Left lung (tissue), 10 donors: ENCODE data around the gene CLCN1. TPM values are rescaled to one million over a fixed set of nuclear protein-coding genes. Genes with fewer than 3 reads are reported as not detected.

Source experiments
- ATAC-seq: fragments of 200-7000 bp; cut with Tn5 transposase; one replicate; pipeline ENCODE4 v1.9.1; 2020; ENCODE audit warnings: moderate library complexity
- DNase-seq, 4 donors: peaks; one replicate each; pipeline ENCODE4 v3.0.0-alpha.2; 2013 to 2020
- H3K27ac ChIP-seq, 2 donors: fragments of 200-600 bp; sonication (generic) in 1 of 2; one replicate each; pipeline versions ENCODE4 v1.5.0 to v1.8.0; 2020 to 2021
- H3K27me3 ChIP-seq, 2 donors: fragments of 200-600 bp; sonication (generic) in 1 of 2; one replicate each; pipeline versions ENCODE4 v1.5.0 to v1.8.0; 2020 to 2021
- H3K36me3 ChIP-seq, 2 donors: fragments of 200-600 bp; sonication (generic) in 1 of 2; one replicate each; pipeline versions ENCODE4 v1.5.0 to v1.8.0; 2020 to 2021
- H3K4me1 ChIP-seq, 2 donors: fragments of 200-600 bp; one replicate each; pipeline ENCODE4 v1.8.0; 2021
- H3K4me3 ChIP-seq, 2 donors: fragments of 200-600 bp; sonication (generic) in 1 of 2; one replicate each; pipeline versions ENCODE4 v1.5.0 to v1.8.0; 2020 to 2021; ENCODE audit warnings: mild to moderate bottlenecking in 1 of 2
- H3K9me3 ChIP-seq, 2 donors: fragments of 200-600 bp; sonication (generic) in 1 of 2; one replicate each; pipeline versions ENCODE4 v1.5.0 to v1.8.0; 2020 to 2021
- intact Hi-C, 2 donors: fragments of 100-400 bp; cut with DNase I; formaldehyde crosslinking; loops; one replicate each; pipeline versions ENCODE4 v1.11.2 to v1.14.2; 2022
- polyA plus RNA-seq, 6 donors: library from polyadenylated mRNA; unstranded; fragments of 120-200 nt; gene quantifications; one replicate each; pipeline ENCODE4 v1.2.1, GENCODE V29; 2013; ENCODE audit not compliant: insufficient read length in 6 of 6
- total RNA-seq, 2 donors: library from RNA; stranded (reverse); fragmentation: NEBNext Ultra II Directional; extraction: Animal tissue kit (Norgen Biotek cat#: 25700); gene quantifications; one replicate each; pipeline ENCODE4 v1.2.1, GENCODE V29; 2021
- TF ChIP-seq, protein P1 (sequence below), 2 donors: fragments of 200-600 bp; sonication (generic) in 1 of 2; IDR thresholded peaks; one replicate each; pipeline versions ENCODE4 v1.5.0 to v1.8.0; 2021; ENCODE audit warnings: antibody characterized with exemption in 2 of 2
- donor health status: DM: no; HTN: yes; CAD: no.
- donor health status: DM: no; HTN: no; CAD: no.

Gene CLCN1
- total and polyA plus RNA-seq, 8 donors: 0.08 to 0.09 (median 0.08) TPM; not detected in 5

DNA sequence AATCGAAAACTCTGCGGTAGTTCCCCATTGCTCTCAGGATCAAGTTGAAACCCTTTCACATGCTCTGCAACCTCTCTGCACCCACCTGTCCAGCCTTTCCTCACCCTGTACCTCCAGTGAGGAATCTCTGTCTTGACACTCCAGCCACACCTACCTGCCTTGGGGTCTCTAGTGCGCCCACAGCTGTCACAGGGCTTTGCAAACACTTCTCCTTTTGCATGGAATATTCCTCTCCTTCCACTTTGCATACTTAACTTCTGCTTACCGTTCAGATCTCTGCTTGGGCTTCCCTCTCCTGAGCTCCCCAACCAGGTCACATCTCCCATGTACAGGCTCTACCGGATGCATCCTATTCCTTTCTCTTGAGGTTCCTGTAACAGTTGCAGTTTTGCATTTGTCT is 58.6 kb downstream of the CLCN1 start:
- DNase-seq: peak in 1 of 4 donors; percentile 17
- TF ChIP-seq, protein P1, sequence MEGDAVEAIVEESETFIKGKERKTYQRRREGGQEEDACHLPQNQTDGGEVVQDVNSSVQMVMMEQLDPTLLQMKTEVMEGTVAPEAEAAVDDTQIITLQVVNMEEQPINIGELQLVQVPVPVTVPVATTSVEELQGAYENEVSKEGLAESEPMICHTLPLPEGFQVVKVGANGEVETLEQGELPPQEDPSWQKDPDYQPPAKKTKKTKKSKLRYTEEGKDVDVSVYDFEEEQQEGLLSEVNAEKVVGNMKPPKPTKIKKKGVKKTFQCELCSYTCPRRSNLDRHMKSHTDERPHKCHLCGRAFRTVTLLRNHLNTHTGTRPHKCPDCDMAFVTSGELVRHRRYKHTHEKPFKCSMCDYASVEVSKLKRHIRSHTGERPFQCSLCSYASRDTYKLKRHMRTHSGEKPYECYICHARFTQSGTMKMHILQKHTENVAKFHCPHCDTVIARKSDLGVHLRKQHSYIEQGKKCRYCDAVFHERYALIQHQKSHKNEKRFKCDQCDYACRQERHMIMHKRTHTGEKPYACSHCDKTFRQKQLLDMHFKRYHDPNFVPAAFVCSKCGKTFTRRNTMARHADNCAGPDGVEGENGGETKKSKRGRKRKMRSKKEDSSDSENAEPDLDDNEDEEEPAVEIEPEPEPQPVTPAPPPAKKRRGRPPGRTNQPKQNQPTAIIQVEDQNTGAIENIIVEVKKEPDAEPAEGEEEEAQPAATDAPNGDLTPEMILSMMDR (IDR thresholded peaks at IDR 0.05): no peak
- Histone ChIP-seq H3K9me3 (no peaks in the 10 kb centered on the region), H3K36me3 (no peaks in the 10 kb centered on the region), H3K4me3 (no peak overlapping the region), H3K27ac (peak overlapping the region in 1 of 2 donors; percentile 90), H3K27me3 (no peaks in the 10 kb centered on the region), H3K4me1 (peaks cover 6 to 75% of the 10 kb centered on the region in 2 donors)
- ATAC-seq: peak; percentile 30
- intact Hi-C loops: no loop called here

DNA sequence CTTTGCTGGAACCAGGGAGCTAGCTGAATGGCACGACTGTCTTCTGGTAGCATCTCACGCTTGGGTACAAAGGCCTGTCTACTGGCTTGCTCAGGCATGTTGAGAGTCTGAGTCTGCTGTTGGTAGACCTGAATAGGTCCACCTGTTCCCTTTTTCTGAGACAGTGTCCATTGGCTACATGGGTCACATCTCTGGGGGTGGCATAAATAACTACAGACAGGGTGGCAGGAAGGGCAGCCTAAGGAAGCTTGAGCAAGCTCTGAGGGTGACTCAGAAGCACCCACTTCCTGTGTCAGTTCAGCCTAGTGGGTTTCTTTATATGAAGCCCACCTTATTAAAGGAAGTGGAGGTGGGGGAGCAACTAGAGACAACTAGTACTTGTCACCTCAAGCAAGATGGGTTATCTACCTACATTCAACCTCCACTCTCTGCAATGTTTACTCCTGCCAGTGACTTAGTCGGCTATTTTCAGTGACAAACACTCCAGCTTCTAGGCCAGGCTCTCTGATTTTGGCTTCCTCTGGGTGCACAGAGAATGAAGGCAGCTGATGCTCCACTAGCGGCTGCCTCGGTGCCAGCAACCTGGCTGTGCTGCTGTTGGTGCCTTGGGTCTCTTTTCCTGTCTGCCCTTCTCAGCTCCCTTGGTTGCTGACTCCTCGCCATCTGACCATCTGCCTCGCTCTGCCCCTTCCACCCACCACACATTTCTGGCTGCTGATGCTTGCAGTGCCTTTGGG is 59.6 kb downstream of the CLCN1 start:
- Histone ChIP-seq H3K27me3 (no peaks in the 10 kb centered on the region), H3K36me3 (no peaks in the 10 kb centered on the region), H3K9me3 (no peaks in the 10 kb centered on the region), H3K4me3 (no peak overlapping the region), H3K27ac (peak overlapping the region; percentile 58 to 90), H3K4me1 (peaks cover 12 to 80% of the 10 kb centered on the region in 2 donors)
- ATAC-seq (peak; percentile 35), DNase-seq (peak in 1 of 4 donors; percentile 65)
- TF ChIP-seq, protein P1 (IDR thresholded peaks at IDR 0.05): no peak
- intact Hi-C loops: no loop called here

DNA sequence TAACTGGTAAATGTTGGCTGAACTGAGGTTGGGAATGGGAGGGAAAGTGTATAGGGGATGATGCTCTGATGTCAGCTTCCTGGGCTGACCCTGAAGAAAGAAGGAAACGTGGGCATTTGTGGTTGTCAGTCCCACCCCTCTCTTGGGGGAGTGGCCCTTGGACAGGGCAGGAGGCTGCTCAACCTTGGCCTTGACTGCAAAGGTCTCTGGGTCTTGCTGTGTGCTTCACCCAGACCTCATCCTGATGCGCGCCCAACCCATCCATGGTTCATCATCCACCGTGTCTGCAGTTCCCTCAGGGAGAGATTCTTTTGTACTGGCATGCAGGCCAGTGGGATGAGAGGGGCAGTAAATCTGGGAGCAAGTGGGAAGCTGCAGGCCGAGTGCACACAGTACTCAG is 60.5 kb downstream of the CLCN1 start:
- ATAC-seq (no peak), DNase-seq (peak in 1 of 4 donors; percentile 69)
- intact Hi-C loops: no loop called here
- Histone ChIP-seq H3K4me1 (peaks cover 12 to 80% of the 10 kb centered on the region in 2 donors), H3K4me3 (no peak overlapping the region), H3K36me3 (no peaks in the 10 kb centered on the region), H3K27me3 (no peaks in the 10 kb centered on the region), H3K27ac (peak overlapping the region in 1 of 2 donors; percentile 90), H3K9me3 (no peaks in the 10 kb centered on the region)
- TF ChIP-seq, protein P1 (IDR thresholded peaks at IDR 0.05): no peak

DNA sequence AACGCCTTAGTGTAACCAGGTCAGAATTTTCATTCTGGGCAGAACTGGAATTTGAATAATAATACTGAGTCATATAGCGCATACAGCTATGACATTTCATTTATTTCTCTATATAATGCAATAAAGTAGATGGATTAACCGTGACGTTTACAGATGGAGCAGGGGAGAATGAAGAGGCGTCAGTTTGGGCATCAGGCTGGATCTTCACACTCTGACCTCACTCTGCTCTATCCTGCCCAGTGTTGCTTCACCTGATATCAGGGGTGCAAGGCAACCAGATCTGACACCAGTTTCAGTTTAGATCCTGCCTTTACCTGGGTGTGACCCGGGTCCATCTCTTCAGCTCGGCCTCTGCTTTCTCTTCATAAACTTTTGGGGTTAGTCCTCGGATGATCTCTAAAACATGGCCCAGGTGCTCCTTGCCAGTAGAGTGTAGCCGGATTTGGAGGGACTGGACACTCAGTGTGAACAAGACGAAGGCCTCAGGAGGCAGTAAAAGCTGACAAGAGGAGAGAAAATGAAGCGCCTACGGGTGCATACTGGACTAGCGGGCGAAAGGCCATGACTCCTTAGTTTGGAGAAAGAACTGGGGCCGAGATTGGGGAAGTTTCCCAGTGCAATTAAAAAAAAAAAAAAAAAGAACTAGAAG is 63.8 kb downstream of the CLCN1 start:
- H3K4me1 ChIP-seq: peaks cover 26 to 77% of the 10 kb centered on the region in 2 donors
- H3K27ac ChIP-seq: peak overlapping the region; percentile 97 to 100
- intact Hi-C loops: no loop called here
- H3K4me3 ChIP-seq: peak overlapping the region; percentile 92 to 98
- ATAC-seq (no peak), DNase-seq (no peak)
- peaks cover 0 to 17% of the 10 kb centered on the region in 2 donors for H3K36me3 ChIP-seq
- TF ChIP-seq, protein P1 (IDR thresholded peaks at IDR 0.05): no peak
- no peaks in the 10 kb centered on the region for H3K27me3 ChIP-seq
- H3K9me3 ChIP-seq: no peaks in the 10 kb centered on the region

DNA sequence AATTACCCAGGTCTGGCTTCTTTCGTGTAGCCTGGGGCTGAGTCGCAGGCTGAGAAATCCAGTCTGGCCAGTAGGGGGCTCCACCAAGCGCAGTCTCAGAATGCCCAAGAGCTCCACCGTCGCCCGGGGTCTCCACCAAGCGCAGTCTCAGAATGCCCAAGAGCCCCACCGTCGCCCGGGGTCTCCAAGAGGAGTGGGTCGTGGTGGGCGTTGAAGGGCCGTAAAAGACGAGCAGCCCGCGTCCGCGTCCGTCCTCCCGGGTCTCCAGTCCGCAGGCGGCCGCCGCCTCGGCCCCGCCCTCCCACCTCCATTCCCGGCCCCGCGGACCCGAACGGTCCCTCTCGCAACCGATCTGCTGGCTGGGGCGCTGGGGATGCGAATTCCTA is 64.3 kb downstream of the CLCN1 start:
- Histone ChIP-seq H3K27me3 (no peaks in the 10 kb centered on the region), H3K36me3 (peaks cover 0 to 17% of the 10 kb centered on the region in 2 donors), H3K4me1 (peaks cover 26 to 77% of the 10 kb centered on the region in 2 donors), H3K27ac (peak overlapping the region; percentile 97 to 100), H3K4me3 (peak overlapping the region; percentile 92 to 98), H3K9me3 (no peaks in the 10 kb centered on the region)
- intact Hi-C loops: no loop called here
- ATAC-seq (peak; percentile 78), DNase-seq (peak; percentile 91 to 93 (median 92))
- TF ChIP-seq, protein P1 (IDR thresholded peaks at IDR 0.05): peak; percentile 90 to 93
